ENCODE results near the gene OSTF1. TPM values are rescaled to one million over a fixed set of nuclear protein-coding genes. Genes with fewer than 3 reads are reported as not detected.

Gene OSTF1
- total RNA-seq = 25.1 TPM

- Histone ChIP-seq H3K27ac (peak within 1 kb of the TSS; percentile 92 to 96), H3K27me3 (no peaks in the 10 kb centered on the region), H3K4me1 (peaks cover 6 to 22% of the 10 kb centered on the region in 2 donors), H3K36me3 (no peaks in the 10 kb centered on the region), H3K9me3 (no peaks in the 10 kb centered on the region), H3K4me3 (peak within 1 kb of the TSS; percentile 97 to 99)
- peak; percentile 82 to 97 for DNase-seq (ENCODE audit: low spot score in 2 of 2)
- intact Hi-C loops (cut with DNase I) = loop anchor here (1.0 to 10.0 kb wide), 4 partner anchors 60 to 1304 kb away; partner anchors contain the start of genes C9orf40, CARNMT1, PCSK5 and RFK
- TF ChIP-seq CTCF (IDR thresholded peaks at IDR 0.05) = peak in 1 of 3 experiments; percentile 3
Measured at GRCh38 chr9:75087824-75088645, at the start of gene OSTF1, which contains the start of gene NMRK1. Gene OSTF1, plus strand, starts transcription at chr9:75088514. Its CDS starts 179 bp downstream, at chr9:75088693. Gene NMRK1, minus strand, starts transcription at chr9:75088155. Its CDS starts 5,040 bp downstream, at chr9:75083115.

- intact Hi-C loops (cut with DNase I) = no loop called here
- Histone ChIP-seq H3K9me3 (no peaks in the 10 kb centered on the region), H3K4me3 (no peak overlapping the region), H3K36me3 (no peaks in the 10 kb centered on the region), H3K4me1 (no peaks in the 10 kb centered on the region), H3K27me3 (no peaks in the 10 kb centered on the region), H3K27ac (no peak overlapping the region)
- DNase-seq (ENCODE audit: low spot score in 2 of 2) = no peak
- no peak for TF ChIP-seq CTCF (IDR thresholded peaks at IDR 0.05)
Measured at GRCh38 chr9:75039009-75039408, 49.3 kb upstream of the OSTF1 start.

- H3K27ac ChIP-seq = no peak overlapping the region
- no peak for TF ChIP-seq CTCF (IDR thresholded peaks at IDR 0.05)
- no peak for DNase-seq (ENCODE audit: low spot score in 2 of 2)
- no peaks in the 10 kb centered on the region for H3K9me3 ChIP-seq
- intact Hi-C loops (cut with DNase I) = no loop called here
- no peaks in the 10 kb centered on the region for H3K36me3 ChIP-seq
- H3K4me3 ChIP-seq = no peak overlapping the region
- no peaks in the 10 kb centered on the region for H3K4me1 ChIP-seq
- H3K27me3 ChIP-seq = no peaks in the 10 kb centered on the region
Measured at GRCh38 chr9:75039801-75040200, 48.5 kb upstream of the OSTF1 start.

- H3K27ac ChIP-seq = no peak overlapping the region
- TF ChIP-seq CTCF (IDR thresholded peaks at IDR 0.05) = no peak
Measured at GRCh38 chr9:75041041-75041440, 47.3 kb upstream of the OSTF1 start.

GRCh38 chr9:75046725-75047345 lies 41.5 kb upstream of the OSTF1 start:
- intact Hi-C loops (cut with DNase I) = no loop called here
- Histone ChIP-seq H3K27ac (no peak overlapping the region), H3K4me1 (no peaks in the 10 kb centered on the region), H3K36me3 (no peaks in the 10 kb centered on the region), H3K9me3 (no peaks in the 10 kb centered on the region), H3K27me3 (no peaks in the 10 kb centered on the region), H3K4me3 (no peak overlapping the region)
- TF ChIP-seq CTCF (IDR thresholded peaks at IDR 0.05) = no peak
- no peak for DNase-seq (ENCODE audit: low spot score in 2 of 2)

More at GRCh38 chr9:75041041-75041440, 47.3 kb upstream of the OSTF1 start:
- Histone ChIP-seq H3K36me3 (no peaks in the 10 kb centered on the region), H3K4me3 (no peak overlapping the region), H3K9me3 (no peaks in the 10 kb centered on the region), H3K27me3 (no peaks in the 10 kb centered on the region), H3K4me1 (no peaks in the 10 kb centered on the region)
- intact Hi-C loops (cut with DNase I) = no loop called here
- no peak for DNase-seq (ENCODE audit: low spot score in 2 of 2)
